Measurements from ENCODE around the gene SLC35G1. TPM values are rescaled to one million over a fixed set of nuclear protein-coding genes. Genes with fewer than 3 reads are reported as not detected.

Gene SLC35G1
- total and polyA plus RNA-seq, 7 donors, result 1.3 to 2.7 (median 2.2) TPM

DNA sequence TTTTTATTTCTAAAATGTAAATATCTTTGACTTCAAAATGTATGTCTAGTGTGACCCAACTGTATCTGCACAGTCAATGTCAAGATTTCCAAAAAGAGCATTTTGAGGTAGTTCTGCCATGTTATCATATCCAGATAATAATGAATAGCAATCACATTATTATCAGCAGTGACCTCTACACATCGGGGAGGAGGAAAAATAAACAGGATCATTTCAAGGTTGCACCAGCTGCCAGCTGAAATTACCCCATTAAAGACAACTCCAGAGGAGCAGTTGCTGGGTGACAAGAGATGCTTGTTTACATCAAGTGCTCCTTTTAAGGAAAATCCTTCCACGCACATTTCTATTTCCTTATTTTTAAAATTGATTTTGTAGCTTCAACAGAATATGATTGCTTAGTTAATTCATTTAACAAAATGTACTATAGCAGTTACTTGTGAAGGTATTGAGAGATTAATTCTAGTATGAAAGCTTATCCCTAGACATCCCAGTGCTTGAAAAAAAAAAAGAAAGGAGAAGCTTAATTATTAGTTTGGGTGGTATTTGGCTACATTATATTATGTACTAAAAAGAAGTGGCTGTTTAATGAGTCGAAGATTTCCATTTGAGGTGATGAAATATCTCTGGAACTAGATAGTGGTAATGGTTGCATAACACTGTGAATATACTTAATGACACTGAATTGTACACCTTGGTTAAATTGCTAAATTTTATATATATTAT, 19.3 kb upstream of the SLC35G1 start:
- WGBS, 3 donors, result 69 to 74% (median 70%) methylated on average over 3 of the region's 3 CpGs
- Histone ChIP-seq H3K9me3 (no peaks in the 10 kb centered on the region), H3K36me3 (ENCODE audit: insufficient read depth in 1 of 2, low read depth in 1 of 2) (no peaks in the 10 kb centered on the region), H3K27ac (no peak overlapping the region), H3K4me3 (no peak overlapping the region), H3K4me1 (no peaks in the 10 kb centered on the region), H3K27me3 (ENCODE audit: insufficient read depth in 3 of 3, low read length in 2 of 3) (peaks cover 0 to 5% (median 0%) of the 10 kb centered on the region in 3 donors)
- ATAC-seq, result no peak
- no peak for DNase-seq
- intact Hi-C loops (cut with DNase I), result no loop called here
- TF ChIP-seq CTCF (IDR thresholded peaks at IDR 0.05), result no peak

GRCh38 chr10:93875032-93875358, 18.8 kb upstream of the SLC35G1 start:
- Histone ChIP-seq H3K4me3 (no peak overlapping the region), H3K4me1 (no peaks in the 10 kb centered on the region), H3K27ac (no peak overlapping the region), H3K36me3 (ENCODE audit: insufficient read depth in 1 of 2, low read depth in 1 of 2) (no peaks in the 10 kb centered on the region), H3K9me3 (no peaks in the 10 kb centered on the region), H3K27me3 (ENCODE audit: insufficient read depth in 3 of 3, low read length in 2 of 3) (peaks cover 0 to 5% (median 0%) of the 10 kb centered on the region in 3 donors)
- intact Hi-C loops (cut with DNase I), result no loop called here
- TF ChIP-seq CTCF (IDR thresholded peaks at IDR 0.05), result no peak
- WGBS, 3 donors, result 84 to 94% (median 84%) methylated on average over 2 of the region's 2 CpGs
- ATAC-seq, result no peak
- DNase-seq, result no peak

DNA sequence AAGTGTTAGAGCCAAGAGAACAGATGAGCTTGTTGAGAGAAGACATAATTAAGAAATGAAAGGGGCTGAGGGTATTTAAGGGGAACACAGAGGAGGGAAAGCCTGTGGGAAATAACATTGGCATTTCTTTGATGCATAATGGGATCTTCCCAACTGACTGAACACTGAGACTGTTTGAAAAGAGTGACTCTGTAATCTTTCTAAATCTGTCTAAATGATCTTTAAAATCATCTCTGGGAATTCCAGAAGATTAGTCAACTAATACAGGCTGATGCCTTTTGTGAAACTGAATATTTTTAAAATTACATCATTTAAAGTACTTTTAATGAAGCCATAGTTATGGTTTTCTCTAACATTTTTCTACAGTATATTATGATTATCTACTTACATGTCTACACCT, 17.4 kb upstream of the SLC35G1 start:
- Histone ChIP-seq H3K27me3 (ENCODE audit: insufficient read depth in 3 of 3, low read length in 2 of 3) (peaks cover 0 to 5% (median 0%) of the 10 kb centered on the region in 3 donors), H3K36me3 (ENCODE audit: insufficient read depth in 1 of 2, low read depth in 1 of 2) (no peaks in the 10 kb centered on the region), H3K4me3 (no peak overlapping the region), H3K27ac (no peak overlapping the region), H3K9me3 (no peaks in the 10 kb centered on the region), H3K4me1 (no peaks in the 10 kb centered on the region)
- DNase-seq, result no peak
- no peak for ATAC-seq
- intact Hi-C loops (cut with DNase I), result no loop called here
- no peak for TF ChIP-seq CTCF (IDR thresholded peaks at IDR 0.05)

DNA sequence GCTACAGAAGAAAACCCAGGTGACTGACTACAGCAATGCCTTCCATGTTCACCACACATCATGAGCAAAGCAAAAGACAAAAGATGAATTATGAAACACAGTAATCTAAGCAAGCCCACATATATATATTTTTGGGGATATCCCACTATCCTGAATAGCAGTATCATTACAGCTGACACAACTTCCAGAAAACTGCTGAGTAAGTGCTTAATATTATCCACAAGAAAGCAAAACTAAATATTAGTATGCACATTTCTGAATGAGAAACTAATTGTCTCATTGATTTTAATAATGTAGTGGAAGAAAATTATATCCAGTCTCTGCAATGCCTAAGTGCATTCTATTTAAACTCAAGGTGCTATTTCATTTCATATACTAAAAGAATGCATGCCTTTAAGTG, 14.5 kb upstream of the SLC35G1 start:
- DNase-seq, result no peak
- Histone ChIP-seq H3K4me1 (no peaks in the 10 kb centered on the region), H3K36me3 (ENCODE audit: insufficient read depth in 1 of 2, low read depth in 1 of 2) (no peaks in the 10 kb centered on the region), H3K27me3 (ENCODE audit: insufficient read depth in 3 of 3, low read length in 2 of 3) (peaks cover 0 to 5% (median 0%) of the 10 kb centered on the region in 3 donors), H3K4me3 (no peak overlapping the region), H3K9me3 (no peaks in the 10 kb centered on the region), H3K27ac (no peak overlapping the region)
- no peak for TF ChIP-seq CTCF (IDR thresholded peaks at IDR 0.05)
- no peak for ATAC-seq
- intact Hi-C loops (cut with DNase I), result no loop called here

Data from psoas muscle (tissue), 8 donors.